ENCODE measurements around the gene PHYH.

GRCh38 chr10:13306103-13306502, 6.2 kb upstream of the PHYH start:
- TF ChIP-seq CTCF (IDR thresholded peaks at IDR 0.05) (no peak), POLR2A (IDR thresholded peaks at IDR 0.05) (no peak)

All from body of pancreas (tissue), 4 donors.